HG02571 (cell line): ENCODE data around the gene ART1.

Experiments
- ATAC-seq: cut with Tn5 transposase; IDR thresholded peaks from one replicate; pipeline ENCODE4 v1.9.1; 2021; ENCODE audit warnings: mild to moderate bottlenecking, moderate library complexity; ENCODE audit not compliant: unreplicated experiment

ART1 gene

GRCh38 chr11:3665336-3666022 is 20.6 kb downstream of the ART1 start:
- no peak for ATAC-seq

- no peak for ATAC-seq
Observed at GRCh38 chr11:3666023-3666530, 21.1 kb downstream of the ART1 start.

GRCh38 chr11:3667149-3668035 is 22.5 kb downstream of the ART1 start:
- ATAC-seq: no peak

- no peak for ATAC-seq
Observed at GRCh38 chr11:3669128-3669527, 24.2 kb downstream of the ART1 start.

GRCh38 chr11:3669742-3670183 is 24.8 kb downstream of the ART1 start:
- ATAC-seq: no peak

GRCh38 chr11:3671334-3672254 is 26.7 kb downstream of the ART1 start, which contains the start of gene CHRNA10:
Gene CHRNA10, minus strand, starts transcription at chr11:3671384. Its CDS starts 72 bp downstream, at chr11:3671312.
- ATAC-seq: no peak

- no peak for ATAC-seq
Observed at GRCh38 chr11:3674189-3674588, 29.3 kb downstream of the ART1 start.

- no peak for ATAC-seq
Observed at GRCh38 chr11:3675971-3676370, 31.0 kb downstream of the ART1 start.

GRCh38 chr11:3679077-3679476 is 34.1 kb downstream of the ART1 start:
- ATAC-seq: no peak

GRCh38 chr11:3683039-3683438 is 38.1 kb downstream of the ART1 start:
- ATAC-seq: no peak

- no peak for ATAC-seq
Observed at GRCh38 chr11:3684129-3684818, 39.3 kb downstream of the ART1 start.

- ATAC-seq: no peak
Observed at GRCh38 chr11:3684819-3685172, 39.9 kb downstream of the ART1 start.

GRCh38 chr11:3685923-3686322 is 41.0 kb downstream of the ART1 start:
- no peak for ATAC-seq

GRCh38 chr11:3686751-3687150 is 41.8 kb downstream of the ART1 start:
- no peak for ATAC-seq

GRCh38 chr11:3700410-3700809 is 55.5 kb downstream of the ART1 start:
- no peak for ATAC-seq

GRCh38 chr11:3700910-3701309 is 56.0 kb downstream of the ART1 start:
- no peak for ATAC-seq

GRCh38 chr11:3703383-3703782 is 58.5 kb downstream of the ART1 start:
- no peak for ATAC-seq

- ATAC-seq: no peak
Observed at GRCh38 chr11:3707176-3707575, 62.2 kb downstream of the ART1 start.

GRCh38 chr11:3709977-3710376 is 65.0 kb downstream of the ART1 start:
- no peak for ATAC-seq
